Common myeloid progenitor, CD34-positive (primary cell): ENCODE measurements around the gene EGFL6.

Experiments used
- CTCF ChIA-PET: fragments of 350-600 bp; sonication (Branson Sonifier 250); formaldehyde crosslinking; loops from one replicate; lab custom pipeline; 2021; ENCODE audit warnings: antibody characterized with exemption; lab: Charles Lee
- POLR2A ChIA-PET: fragments of 350-600 bp; sonication (Branson Sonifier 250); formaldehyde crosslinking; loops from one replicate; lab custom pipeline; 2021; ENCODE audit warnings: antibody characterized with exemption; lab: Charles Lee
- DNase-seq, 3 donors: peaks; one replicate each; pipeline versions ENCODE4 v3.0.0 to v3.0.0-alpha.2; 2013
- H3K27ac ChIP-seq, 2 experiments: 1 replicate in 1 of 2; 2 replicates in 1 of 2; pipeline ENCODE4 v1.7.0; 2013; ENCODE audit warnings: inconsistent platforms in 2 of 2, low read length in 2 of 2, mild to moderate bottlenecking in 2 of 2, low read depth in 1 of 2, moderate library complexity in 1 of 2; ENCODE audit not compliant: severe bottlenecking in 2 of 2, insufficient read depth in 1 of 2, poor library complexity in 1 of 2
- H3K27me3 ChIP-seq, 5 experiments: replicated peaks in 2 of 5; 1 replicate in 3 of 5; 2 replicates in 2 of 5; pipeline versions ENCODE4 v1.6.1 to v1.7.0; 2013; ENCODE audit warnings: low read length in 4 of 5, mild to moderate bottlenecking in 2 of 5, moderate library complexity in 2 of 5, inconsistent platforms in 1 of 5; ENCODE audit not compliant: insufficient read depth in 5 of 5, control insufficient read depth in 4 of 5
- H3K36me3 ChIP-seq, 4 experiments: 1 replicate in 2 of 4; 2 replicates in 2 of 4; pipeline versions ENCODE4 v1.6.1 to v1.7.0; 2013; ENCODE audit warnings: low read length in 3 of 4, control low read depth in 1 of 4, mild to moderate bottlenecking in 1 of 4; ENCODE audit not compliant: control insufficient read depth in 4 of 4, insufficient read depth in 4 of 4
- H3K4me1 ChIP-seq, 4 experiments: 1 replicate in 3 of 4; 2 replicates in 1 of 4; pipeline versions ENCODE4 v1.6.1 to v1.7.1; 2013; ENCODE audit warnings: low read length in 3 of 4, mild to moderate bottlenecking in 3 of 4, control low read depth in 1 of 4, inconsistent platforms in 1 of 4, moderate library complexity in 1 of 4; ENCODE audit not compliant: control insufficient read depth in 4 of 4, insufficient read depth in 4 of 4; ENCODE audit errors: control extremely low read depth in 1 of 4
- H3K4me3 ChIP-seq, 7 experiments: 1 replicate in 4 of 7; 2 replicates in 3 of 7; pipeline versions ENCODE4 v1.5.1 to v1.7.0; 2013; ENCODE audit warnings: mild to moderate bottlenecking in 7 of 7, low read length in 6 of 7, moderate library complexity in 6 of 7, inconsistent platforms in 2 of 7, low read depth in 2 of 7, control low read depth in 1 of 7; ENCODE audit not compliant: insufficient read depth in 4 of 7, control insufficient read depth in 1 of 7; ENCODE audit errors: extremely low read depth in 1 of 7
- H3K9me3 ChIP-seq, 5 experiments: 1 replicate in 4 of 5; 2 replicates in 1 of 5; pipeline versions ENCODE4 v1.6.1 to v1.7.1; 2013; ENCODE audit warnings: low read length in 4 of 5, mild to moderate bottlenecking in 2 of 5, inconsistent platforms in 1 of 5, low read depth in 1 of 5, moderate library complexity in 1 of 5; ENCODE audit not compliant: control insufficient read depth in 4 of 5, insufficient read depth in 2 of 5; ENCODE audit errors: control extremely low read depth in 1 of 5
- WGBS: methylation state at CpG from one replicate; pipeline ENCODE4 v1.1.5; 2013; ENCODE audit not compliant: insufficient coverage; 5-methylcytosine and 5-hydroxymethylcytosine counted together

EGFL6 gene

GRCh38 chrX:13552892-13553291 lies 16.5 kb upstream of the EGFL6 start:
- no peak overlapping the region for H3K4me3 ChIP-seq
- CTCF ChIA-PET = no interaction called here
- H3K27ac ChIP-seq = no peak overlapping the region
- H3K9me3 ChIP-seq = no peaks in the 10 kb centered on the region
- 67% methylated on average over 1 of the region's 1 CpG for WGBS
- POLR2A ChIA-PET = no interaction called here
- H3K4me1 ChIP-seq = peaks cover 0 to 2% (median 0%) of the 10 kb centered on the region in 4 experiments
- DNase-seq = no peak
- no peaks in the 10 kb centered on the region for H3K36me3 ChIP-seq
- peaks cover 0 to 18% (median 0%) of the 10 kb centered on the region in 5 experiments for H3K27me3 ChIP-seq

GRCh38 chrX:13565511-13565910 lies 3.9 kb upstream of the EGFL6 start:
- CTCF ChIA-PET = interaction anchor here (1.4 kb wide), 1 partner anchor 58 kb away, joined by 3 read pairs; no protein-coding TSS in a partner anchor
- DNase-seq = peak in 2 of 3 donors; percentile 46 to 57
- Histone ChIP-seq H3K4me1 (peaks cover 0 to 15% (median 7%) of the 10 kb centered on the region in 4 experiments), H3K4me3 (no peak overlapping the region), H3K27me3 (peaks cover 2 to 32% (median 6%) of the 10 kb centered on the region in 5 experiments), H3K27ac (no peak overlapping the region), H3K36me3 (no peaks in the 10 kb centered on the region), H3K9me3 (peaks cover 0 to 3% (median 0%) of the 10 kb centered on the region in 5 experiments)
- POLR2A ChIA-PET = no interaction called here
- 20% methylated on average over 1 of the region's 2 CpGs for WGBS

GRCh38 chrX:13570261-13570605 lies 832 bp downstream of the EGFL6 start:
- peak in 2 of 3 donors; percentile 11 to 36 for DNase-seq
- Histone ChIP-seq H3K36me3 (no peaks in the 10 kb centered on the region), H3K27me3 (peaks cover 2 to 50% (median 9%) of the 10 kb centered on the region in 5 experiments), H3K27ac (no peak overlapping the region), H3K4me3 (peak overlapping the region in 2 of 7 experiments; percentile 24 to 59), H3K4me1 (peaks cover 0 to 15% (median 7%) of the 10 kb centered on the region in 4 experiments), H3K9me3 (peaks cover 0 to 3% (median 0%) of the 10 kb centered on the region in 5 experiments)
- POLR2A ChIA-PET = interaction anchor here (0.6 kb wide), 1 partner anchor 593 kb away, joined by 3 read pairs; no protein-coding TSS in a partner anchor
- CTCF ChIA-PET = no interaction called here
- WGBS = 26% methylated on average over 5 of the region's 9 CpGs

GRCh38 chrX:13571136-13571535 lies 1.7 kb downstream of the EGFL6 start:
- ChIA-PET POLR2A (no interaction called here), CTCF (no interaction called here)
- WGBS = 75% methylated on average over 2 of the region's 5 CpGs
- no peak for DNase-seq
- Histone ChIP-seq H3K4me1 (peaks cover 0 to 10% (median 4%) of the 10 kb centered on the region in 4 experiments), H3K27me3 (peaks cover 2 to 50% (median 9%) of the 10 kb centered on the region in 5 experiments), H3K9me3 (peaks cover 0 to 3% (median 0%) of the 10 kb centered on the region in 5 experiments), H3K36me3 (no peaks in the 10 kb centered on the region), H3K27ac (no peak overlapping the region), H3K4me3 (no peak overlapping the region)

- ChIA-PET POLR2A (no interaction called here), CTCF (no interaction called here)
These were observed 5.2 kb downstream of the EGFL6 start for GRCh38 chrX:13574600-13574999.

GRCh38 chrX:13579661-13580060 lies 10.3 kb downstream of the EGFL6 start:
- Histone ChIP-seq H3K4me3 (no peak overlapping the region), H3K27ac (no peak overlapping the region), H3K4me1 (no peaks in the 10 kb centered on the region), H3K36me3 (no peaks in the 10 kb centered on the region), H3K9me3 (peaks cover 0 to 3% (median 0%) of the 10 kb centered on the region in 5 experiments), H3K27me3 (peaks cover 0 to 7% (median 0%) of the 10 kb centered on the region in 5 experiments)
- ChIA-PET CTCF (no interaction called here), POLR2A (no interaction called here)
- no peak for DNase-seq
- WGBS = 81% methylated on average over 3 of the region's 4 CpGs

More at GRCh38 chrX:13574600-13574999, 5.2 kb downstream of the EGFL6 start:
- Histone ChIP-seq H3K27me3 (peaks cover 0 to 27% (median 9%) of the 10 kb centered on the region in 5 experiments), H3K36me3 (no peaks in the 10 kb centered on the region), H3K4me3 (no peak overlapping the region), H3K27ac (no peak overlapping the region), H3K4me1 (peaks cover 0 to 8% (median 3%) of the 10 kb centered on the region in 4 experiments), H3K9me3 (peaks cover 0 to 3% (median 0%) of the 10 kb centered on the region in 5 experiments)
- DNase-seq = no peak
- 60% methylated on average over 1 of the region's 1 CpG for WGBS

- POLR2A ChIA-PET = no interaction called here
- DNase-seq = no peak
- H3K36me3 ChIP-seq = no peaks in the 10 kb centered on the region
- no peaks in the 10 kb centered on the region for H3K4me1 ChIP-seq
- H3K27me3 ChIP-seq = peaks cover 0 to 7% (median 0%) of the 10 kb centered on the region in 5 experiments
- peaks cover 0 to 3% (median 0%) of the 10 kb centered on the region in 5 experiments for H3K9me3 ChIP-seq
- 83% methylated on average over 3 of the region's 4 CpGs for WGBS
- no peak overlapping the region for H3K4me3 ChIP-seq
- no peak overlapping the region for H3K27ac ChIP-seq
- CTCF ChIA-PET = no interaction called here
These were observed 12.2 kb downstream of the EGFL6 start for GRCh38 chrX:13581554-13581953.
